HG03159 (cell line): ENCODE data around the gene PLXNA2.

Experiments used
- ATAC-seq: cut with Tn5 transposase; IDR thresholded peaks from one replicate; pipeline ENCODE4 v1.9.1; 2021; ENCODE audit warnings: mild to moderate bottlenecking, moderate library complexity; ENCODE audit not compliant: unreplicated experiment

The PLXNA2 gene

DNA sequence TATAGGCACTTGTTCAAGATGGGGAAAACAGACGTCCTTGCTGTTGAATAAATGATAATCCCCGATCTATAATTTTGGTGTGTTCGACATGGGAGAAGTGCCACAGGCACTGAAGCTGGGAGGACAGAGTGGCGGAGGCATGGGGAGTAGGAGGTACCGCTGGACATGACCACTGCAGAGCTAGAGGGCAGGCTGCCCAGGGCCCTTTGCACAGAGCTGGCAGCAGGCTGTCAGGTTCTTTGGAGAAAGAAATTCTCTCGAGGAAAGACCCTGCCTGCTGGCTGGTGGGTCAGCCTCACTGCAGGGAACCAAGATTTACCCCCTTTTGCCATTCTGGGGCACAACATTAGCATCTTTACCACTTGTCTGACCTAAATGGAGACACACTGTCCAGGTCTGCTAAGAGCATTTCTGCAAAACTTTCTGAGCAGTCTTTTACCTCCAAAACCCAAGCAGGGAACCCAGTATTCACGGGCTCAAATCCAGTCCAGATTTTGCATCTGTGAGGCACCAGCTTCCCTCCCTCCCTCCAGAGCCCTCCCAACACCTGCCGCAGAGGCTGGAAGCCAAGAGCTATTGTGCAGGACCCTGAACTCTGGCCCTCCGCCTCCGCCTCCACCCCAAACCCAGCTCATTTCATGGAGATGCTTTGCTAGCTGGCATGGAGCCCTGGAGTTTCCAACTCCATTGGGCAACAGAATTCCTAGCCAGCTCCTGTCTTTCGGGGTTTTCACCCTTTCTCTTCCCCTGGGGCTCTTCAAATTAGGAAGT lies 142.3 kb downstream of the PLXNA2 start:
- no peak for ATAC-seq

DNA sequence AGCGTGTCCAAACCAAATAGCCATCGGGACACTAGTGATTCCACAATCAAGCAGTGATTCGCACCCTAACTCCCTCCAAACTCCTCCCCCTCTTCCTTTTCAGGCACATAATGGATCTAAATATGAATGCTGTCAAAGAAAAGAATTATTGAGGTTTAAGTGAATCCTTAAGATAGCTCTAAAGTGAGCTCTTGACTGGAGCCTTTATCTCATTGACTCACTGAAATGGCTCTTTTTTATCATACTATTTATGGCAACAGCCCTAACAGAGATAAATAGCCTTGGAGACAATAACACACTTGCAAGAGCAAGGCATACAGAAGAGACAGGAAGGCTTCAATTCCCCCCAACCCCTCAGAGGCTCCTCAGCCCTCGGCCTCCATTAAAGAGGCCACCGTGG lies 143.3 kb downstream of the PLXNA2 start:
- ATAC-seq: no peak

DNA sequence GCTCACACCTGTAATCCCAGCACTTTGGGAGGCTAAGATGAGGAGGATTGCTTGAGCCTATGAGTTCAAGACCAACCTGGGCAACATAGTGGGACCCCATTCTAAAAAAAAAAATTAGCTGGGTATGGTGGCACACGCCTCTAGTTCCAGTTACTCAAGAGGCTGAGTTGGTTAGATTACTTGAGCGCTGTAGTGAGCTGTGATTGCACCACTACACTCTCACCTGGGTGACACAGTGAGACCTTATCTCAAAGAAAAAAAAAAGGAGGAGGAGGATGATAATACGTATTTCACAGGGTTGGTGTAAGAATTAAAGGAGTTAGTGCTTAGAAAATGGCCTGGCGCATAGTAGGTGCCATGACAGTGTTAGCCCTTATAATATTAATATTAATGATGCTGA lies 144.1 kb downstream of the PLXNA2 start:
- ATAC-seq: no peak

DNA sequence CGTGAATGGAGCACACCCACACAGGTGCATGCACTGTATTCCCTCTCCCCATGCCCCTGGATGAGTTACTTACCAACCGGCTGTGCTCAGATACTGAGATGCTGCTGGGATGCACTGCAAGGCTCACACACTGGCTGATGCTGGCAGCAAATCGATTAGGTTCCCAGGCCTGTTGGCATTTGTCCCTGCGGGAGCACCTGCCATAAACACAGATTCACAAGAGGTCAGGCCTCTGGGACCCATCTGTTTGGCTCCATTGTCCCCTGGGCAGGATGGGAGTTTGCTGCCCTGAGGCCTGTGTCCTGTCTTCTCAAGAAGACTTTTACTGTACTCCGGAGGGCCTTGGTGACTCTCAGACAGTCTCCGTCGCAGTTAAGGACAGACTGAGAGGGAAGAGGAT lies 145.4 kb downstream of the PLXNA2 start:
- ATAC-seq: no peak

DNA sequence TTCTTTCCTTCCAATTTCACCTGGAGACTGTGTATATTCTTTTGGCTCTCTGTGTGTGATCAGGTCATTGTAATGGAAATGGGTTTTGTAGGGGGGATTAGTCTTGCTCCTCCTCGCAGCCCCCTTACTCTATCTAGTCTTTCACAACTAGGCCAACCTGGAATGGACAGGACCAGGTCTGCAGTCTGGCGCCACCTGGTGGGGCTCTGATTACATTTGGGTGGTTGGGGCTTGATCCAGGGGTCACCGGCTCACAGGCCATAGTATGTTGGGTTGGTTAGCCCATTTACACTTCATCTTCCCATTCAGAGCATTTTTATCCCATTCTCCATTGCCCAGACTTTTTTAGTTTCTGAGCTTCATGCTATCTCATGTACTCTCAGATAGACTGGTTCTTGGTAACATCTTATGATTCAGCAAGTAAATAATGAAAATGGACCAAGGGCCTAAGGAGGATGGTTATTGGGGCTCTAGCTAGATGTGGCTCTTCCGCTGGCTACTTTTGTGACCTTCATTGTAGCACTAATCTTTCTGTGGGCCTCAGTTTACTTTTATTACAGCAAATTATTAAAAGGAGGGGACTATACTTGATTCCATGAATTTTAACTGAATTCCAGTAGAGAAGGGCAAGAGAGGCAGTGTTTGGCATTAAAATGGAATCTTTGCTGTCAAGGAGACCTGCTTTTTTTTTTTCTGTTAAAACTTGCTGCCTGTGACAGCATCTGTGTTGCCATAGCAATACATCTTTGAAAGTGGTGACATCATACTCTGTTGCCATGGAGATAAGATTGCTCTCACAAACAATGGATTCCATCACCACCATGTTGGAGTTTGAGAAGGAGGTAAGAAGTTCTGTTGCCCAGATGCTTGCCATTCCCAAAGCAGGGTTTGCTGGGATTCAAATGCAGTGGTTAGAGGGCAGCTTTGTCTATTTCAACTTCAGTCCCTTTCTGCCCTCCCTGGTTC lies 150.1 kb downstream of the PLXNA2 start:
- peak; percentile 73 for ATAC-seq

DNA sequence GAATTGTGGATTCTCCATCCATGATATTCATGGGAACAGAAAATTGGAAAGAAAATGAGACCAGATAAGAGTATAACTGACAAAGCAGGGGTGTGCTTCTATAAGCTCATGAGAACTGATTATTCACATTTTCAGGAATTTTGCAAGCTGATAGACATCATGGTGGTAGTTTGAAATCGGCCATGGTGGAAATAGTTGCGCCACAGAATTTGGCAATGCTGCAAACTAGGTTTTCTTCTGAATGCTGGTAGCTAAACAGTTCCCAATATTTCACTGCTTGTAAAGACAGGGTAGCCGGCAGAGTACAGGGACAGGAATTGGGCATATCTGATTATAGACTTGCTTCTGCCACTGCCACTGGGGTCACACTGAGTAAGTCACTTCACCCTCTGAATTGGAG lies 151.1 kb downstream of the PLXNA2 start:
- ATAC-seq: no peak

DNA sequence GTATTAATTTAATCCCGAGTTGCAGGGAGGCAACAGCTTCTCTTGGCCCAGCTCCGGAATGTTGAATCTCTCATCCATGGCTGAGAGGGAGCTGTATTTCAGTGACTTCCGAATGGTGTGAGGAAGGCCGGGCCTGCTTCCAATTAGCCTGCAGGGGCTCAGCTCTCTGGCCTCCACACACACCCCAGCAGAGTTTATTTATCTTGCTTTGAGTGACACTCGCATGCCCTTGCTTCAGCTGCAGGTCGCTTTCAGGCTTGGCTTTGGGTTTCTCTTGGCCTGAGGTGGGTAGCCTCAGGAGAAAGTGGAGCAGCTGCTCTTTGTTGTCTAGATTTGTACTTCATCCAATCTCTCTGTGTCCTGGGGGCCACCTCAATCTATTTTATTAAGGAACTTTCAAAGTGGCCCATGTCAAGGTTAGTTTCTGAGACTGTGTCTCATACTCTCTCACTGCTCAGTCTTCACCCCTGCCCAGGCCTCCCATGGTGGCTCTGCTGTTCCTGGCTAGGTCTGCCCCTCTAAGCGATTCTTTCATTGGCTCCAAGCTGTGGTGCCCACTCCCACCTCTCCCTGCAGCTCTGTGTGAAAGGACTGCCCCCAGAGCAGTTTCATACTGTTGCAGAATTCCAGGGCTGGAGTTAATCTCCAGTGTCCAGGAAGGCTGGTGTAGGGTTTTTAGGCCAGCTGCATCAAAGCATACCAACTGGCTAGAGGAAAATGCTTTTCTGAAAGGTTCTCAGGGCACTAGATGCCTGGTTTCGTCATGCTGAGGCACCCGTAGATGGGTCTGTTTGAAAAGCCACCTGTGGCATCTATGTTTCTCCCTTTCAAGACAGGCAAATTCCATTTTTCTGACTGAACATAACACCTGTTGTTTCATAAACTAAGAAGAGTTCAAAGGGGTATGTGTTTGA lies 153.5 kb downstream of the PLXNA2 start:
- ATAC-seq: no peak

DNA sequence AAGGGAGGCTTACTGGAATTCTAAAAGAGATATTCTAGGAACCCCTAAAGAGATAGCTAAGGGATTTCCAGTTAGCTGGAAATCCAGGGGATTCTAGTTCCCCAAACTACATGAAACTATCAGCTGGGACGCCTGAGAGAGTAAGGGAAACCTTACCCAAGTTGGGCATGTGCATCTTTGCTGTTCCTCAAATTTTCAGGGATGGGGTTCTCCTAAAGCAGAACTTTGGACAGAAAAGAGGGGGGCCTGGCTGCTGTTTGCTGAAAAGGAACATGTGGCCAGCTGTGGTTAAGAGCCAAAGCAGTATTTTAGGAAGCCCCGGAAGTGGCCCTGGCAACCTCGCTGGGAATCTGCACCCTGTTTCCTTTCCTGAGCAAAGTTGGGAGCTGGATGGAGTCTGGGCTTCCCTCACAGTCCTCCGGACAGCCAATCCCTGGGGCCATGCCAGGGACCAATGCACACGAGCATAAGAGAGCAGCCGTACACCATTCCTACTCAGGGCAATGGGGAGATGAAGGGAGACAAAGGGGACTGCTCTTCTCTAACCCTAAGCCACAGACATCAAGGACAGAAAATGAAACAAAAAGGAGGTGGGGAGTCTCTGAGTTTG lies 154.3 kb downstream of the PLXNA2 start:
- no peak for ATAC-seq

DNA sequence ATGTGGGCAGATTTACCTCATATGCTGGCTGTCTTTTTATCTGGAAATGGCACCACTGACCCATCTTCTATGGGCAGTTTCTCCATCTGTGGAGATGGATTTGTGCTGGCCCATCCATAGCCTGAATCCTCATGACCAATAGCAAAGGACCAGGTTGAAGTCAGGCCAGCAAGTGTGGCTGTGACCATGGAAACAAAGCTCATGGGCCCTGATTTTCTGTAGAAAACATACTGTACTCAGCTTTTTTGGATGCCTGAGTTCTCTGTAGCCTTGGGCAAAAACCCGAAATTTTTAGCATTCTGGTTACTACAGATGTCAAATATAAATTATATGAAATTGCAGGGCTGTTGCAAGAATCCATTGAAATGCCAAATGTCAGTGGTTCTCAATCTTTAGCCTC lies 155.0 kb downstream of the PLXNA2 start:
- no peak for ATAC-seq

DNA sequence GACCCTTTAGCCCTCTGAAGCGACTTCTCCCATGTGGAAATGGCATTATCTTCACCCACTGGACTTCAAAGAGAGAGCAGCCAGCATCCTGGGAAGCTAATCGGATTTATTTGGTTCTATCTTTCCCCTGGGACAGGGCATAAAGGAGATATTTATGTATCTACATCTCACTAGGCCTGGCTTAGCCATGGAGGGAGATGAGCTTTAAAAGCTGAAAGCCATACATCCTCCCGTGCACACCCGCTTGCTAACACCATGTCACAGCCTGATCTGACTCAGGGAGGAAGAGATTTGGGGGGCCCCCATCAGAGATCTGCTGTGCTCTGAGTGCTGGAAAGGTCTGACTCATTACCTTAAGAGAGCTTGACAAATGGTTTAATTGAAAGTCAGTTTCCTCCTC lies 155.9 kb downstream of the PLXNA2 start:
- no peak for ATAC-seq

DNA sequence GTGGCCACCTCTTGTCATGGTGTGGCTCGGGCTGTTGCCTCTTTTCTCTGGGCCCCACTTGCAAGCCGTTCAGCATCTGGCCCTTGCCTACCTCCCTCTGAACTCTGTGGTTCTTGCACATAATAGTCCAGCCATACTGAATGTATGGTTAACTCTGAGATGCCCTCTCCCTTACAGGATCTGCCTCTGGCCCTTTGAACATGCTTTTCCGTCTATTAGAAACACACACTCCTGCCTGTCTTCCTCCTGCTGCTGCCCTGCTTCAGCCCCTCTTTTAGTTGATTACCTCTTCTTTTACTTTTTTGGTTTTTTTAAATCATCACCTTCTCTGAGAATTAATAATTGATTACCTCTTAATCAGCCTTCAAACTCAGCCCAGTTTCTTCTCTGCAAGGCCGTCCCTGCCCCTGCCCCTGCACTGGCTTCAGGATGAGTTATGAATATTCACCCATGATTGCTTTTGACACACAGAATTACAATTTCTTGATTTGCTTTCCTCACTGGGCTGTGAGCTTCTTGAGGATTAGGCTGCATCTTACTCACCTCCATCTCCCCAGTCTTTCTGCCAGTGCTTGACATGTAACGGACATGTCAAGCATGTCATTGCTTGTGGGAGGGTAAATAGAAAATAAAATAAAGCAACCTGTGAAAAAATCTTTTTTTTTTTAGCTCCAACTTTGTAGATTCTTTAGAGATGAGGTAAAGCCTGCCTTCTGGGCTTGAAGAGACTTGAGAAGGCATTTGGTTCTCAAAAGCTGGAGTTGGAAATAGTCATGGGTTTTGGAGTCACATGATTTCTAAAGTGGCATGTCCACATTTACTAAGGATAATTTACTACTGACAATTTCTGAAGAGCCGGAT lies 158.3 kb downstream of the PLXNA2 start:
- ATAC-seq: no peak

DNA sequence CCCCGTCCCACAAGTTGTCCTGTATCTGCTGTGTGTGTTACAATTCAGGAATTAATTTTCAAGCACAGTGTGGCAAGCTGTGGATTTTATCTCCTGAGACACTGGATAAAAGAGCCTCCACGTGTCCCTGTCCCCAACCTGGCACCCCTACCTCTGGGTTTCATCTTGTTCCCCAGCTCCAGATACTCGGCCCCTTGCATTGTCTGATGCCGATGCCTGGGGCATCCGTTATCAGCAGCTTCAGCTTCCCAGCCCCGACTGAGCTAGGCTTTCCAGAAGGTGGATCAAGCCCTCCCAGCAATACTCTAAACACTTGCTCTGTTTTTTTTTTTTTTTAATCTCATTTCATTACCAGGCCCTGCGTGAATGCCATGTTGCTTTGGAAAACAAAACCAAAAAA lies 159.4 kb downstream of the PLXNA2 start:
- no peak for ATAC-seq

DNA sequence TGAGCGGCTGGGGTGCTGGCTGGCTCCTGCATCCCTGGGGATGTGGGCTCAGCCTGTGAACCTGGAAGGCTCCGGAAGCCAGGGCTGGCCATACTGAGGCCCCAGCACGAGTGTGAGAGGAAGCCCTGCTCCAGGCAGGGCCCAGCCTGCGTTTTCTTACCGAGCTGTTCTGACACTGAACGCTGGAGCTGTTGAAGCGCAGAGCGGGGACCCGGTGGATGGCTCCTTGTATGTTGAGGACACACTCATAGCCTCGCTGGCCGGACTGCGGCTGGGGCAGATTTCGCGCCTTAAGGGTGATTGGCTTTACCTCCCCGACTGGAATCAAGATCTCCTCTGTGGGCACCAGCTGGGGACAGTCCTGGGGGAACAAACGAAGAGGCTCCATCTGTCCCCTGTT lies 160.0 kb downstream of the PLXNA2 start:
- ATAC-seq: no peak

DNA sequence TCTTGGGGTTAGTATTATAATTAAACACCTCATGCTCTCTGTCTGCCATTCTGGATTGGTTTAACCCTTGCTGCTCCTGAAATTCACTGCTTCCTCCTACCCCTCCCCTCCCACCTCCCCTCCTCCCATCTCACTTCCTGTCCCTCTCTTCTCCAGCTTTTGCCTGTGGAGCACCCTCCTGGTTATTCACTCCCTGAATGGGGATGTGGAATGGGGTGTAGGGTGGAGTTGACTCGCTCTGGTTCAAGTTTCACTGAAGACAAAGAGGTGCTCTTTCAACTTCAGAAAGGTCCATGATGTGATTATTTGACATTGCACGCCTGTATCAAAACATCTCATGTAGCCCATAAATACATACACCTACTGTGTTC lies 160.5 kb downstream of the PLXNA2 start:
- no peak for ATAC-seq

DNA sequence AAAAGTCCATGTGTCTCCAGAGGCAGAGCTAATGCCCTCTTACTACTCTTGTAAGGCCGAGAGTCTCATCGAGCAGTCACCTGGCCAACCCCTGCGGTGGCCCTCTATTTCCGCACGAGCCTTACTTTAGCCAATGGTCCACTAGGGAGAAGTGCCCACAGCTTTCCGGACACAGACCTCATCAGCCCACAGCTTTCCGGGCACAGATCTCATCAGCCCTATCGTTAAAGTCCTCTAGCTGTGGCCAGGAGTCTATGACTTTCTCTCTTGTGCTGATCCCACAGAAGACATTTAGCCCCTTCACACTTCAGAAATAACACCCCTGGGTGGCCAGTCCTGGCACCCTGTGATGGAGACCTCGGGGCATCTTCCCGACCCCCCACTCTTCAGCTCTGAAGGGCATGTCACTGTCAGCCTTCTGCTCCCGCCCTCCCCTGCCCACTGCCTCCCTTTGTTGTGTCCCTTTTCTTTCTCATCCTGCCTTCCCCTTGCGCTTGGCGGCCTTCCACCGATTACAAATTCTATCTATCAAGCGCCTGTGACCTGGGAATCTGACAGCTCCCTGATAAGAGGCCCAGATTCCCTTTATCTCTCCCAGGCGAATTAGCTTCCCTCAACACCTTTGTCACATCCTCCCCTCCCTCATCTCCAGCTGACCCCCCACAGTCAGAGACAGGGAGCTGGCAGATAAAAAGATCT lies 161.0 kb downstream of the PLXNA2 start:
- ATAC-seq: no peak

DNA sequence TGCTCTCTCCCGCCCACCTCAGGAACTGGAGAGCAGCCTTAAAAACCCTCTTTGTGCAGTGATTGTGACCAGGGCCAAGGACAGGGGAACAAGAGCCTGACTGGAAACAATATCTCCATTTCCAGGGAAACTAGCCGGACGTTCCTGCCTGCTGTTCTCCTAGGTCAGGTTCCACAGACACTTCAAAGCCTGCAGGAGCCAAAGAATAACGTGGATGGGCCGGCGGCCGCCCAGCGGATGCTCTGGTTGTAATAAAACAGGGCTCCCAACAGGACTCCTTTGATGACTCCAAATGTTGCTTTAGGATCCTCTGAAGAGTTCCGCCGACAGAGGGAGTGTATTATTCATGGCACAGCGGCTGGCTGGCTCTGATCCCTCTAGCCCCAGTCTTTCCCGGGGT lies 162.2 kb downstream of the PLXNA2 start:
- ATAC-seq: no peak

DNA sequence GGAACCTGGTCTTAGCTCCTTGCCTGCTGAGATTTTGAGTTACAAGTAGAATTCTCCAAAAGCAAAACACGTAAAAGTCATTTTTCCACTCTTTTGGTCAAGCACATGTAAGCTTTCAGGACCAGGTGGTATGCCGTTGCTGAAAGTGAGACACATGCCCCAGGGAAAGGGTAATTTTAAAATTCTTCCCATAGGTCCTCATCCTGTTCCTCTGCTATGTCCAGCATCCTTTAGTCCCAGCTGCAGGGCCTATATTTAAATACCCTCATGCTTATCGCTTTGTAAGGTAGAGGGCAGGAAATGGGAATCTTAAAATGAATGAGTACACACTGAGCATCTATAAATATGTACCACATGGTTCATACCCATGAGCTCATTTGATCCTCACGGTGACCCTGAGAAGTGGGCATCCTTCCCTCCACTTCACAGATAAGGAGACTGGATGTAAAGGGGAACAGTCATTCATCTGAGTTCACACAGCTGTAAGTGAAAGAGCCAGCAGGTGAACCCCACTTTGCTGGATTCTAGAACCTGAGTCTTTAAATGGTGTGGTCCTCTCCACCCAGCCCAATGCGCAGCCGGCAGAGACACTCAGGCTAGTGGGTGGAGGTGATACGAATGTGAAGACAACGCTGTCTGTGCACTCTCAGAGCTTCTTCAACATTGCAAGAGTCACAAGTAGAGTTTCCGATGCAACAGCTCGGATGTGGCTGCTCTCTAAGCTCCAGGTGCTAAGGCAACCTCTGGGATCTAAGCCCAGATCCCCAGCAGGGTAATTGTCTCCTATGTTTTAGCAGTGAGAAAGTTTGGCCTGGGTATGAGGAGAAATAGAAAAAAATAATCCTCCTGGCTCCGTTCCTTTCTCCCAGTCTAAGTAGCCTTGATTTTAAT lies 163.5 kb downstream of the PLXNA2 start:
- no peak for ATAC-seq

DNA sequence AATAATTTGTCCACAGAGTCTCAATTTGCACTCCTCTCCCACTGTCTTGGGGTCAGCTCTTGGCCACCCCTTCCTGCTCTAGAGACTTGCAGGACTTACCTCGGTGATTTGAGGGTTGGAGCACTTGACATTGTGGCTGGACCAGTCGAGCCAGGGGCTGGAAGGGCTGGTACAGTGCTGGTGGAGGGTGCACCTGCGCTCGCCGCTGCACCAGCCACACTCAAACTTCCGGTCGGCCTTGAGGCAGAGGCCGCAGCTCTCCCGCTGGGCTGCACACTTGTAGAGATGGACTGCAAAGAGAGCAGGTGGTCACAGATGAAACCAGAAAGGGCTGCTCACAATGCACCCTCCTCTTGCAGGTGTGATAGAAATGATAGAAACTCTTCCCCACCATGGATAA lies 165.0 kb downstream of the PLXNA2 start:
- ATAC-seq: no peak
